Erythroblast (primary cell): ENCODE measurements around the gene NUFIP2.

Experiments used
- GATA1 ChIP-seq: IDR thresholded peaks from 2 replicates; pipeline ENCODE4 v1.6.1; 2011; ENCODE audit warnings: low read depth, mild to moderate bottlenecking, control low read depth, low read length, moderate library complexity
- POLR2A ChIP-seq: IDR thresholded peaks from 2 replicates; pipeline ENCODE4 v1.6.1; 2011; ENCODE audit warnings: mild to moderate bottlenecking, low read length

GRCh38 chr17:29263916-29264315 is 30.0 kb downstream of the NUFIP2 start:
- no peak for TF ChIP-seq POLR2A
- no peak for TF ChIP-seq GATA1
